ENCODE data around the gene CCR3.

Gene CCR3

GRCh38 chr3:46271209-46271745 lies 29.0 kb downstream of the CCR3 start:
- no peaks in the 10 kb centered on the region for H3K4me1 ChIP-seq
- no peak for TF ChIP-seq CTCF (IDR thresholded peaks at IDR 0.05; ENCODE audit: low read depth, low read length)
- DNase-seq = no peak
- H3K27me3 ChIP-seq = no peaks in the 10 kb centered on the region
- no peak overlapping the region for H3K4me3 ChIP-seq (ENCODE audit: low read depth, low read length)
- no peaks in the 10 kb centered on the region for H3K9me3 ChIP-seq
- no peaks in the 10 kb centered on the region for H3K36me3 ChIP-seq

- H3K9me3 ChIP-seq = no peaks in the 10 kb centered on the region
- H3K4me1 ChIP-seq = no peaks in the 10 kb centered on the region
- H3K27me3 ChIP-seq = no peaks in the 10 kb centered on the region
- DNase-seq = no peak
- no peaks in the 10 kb centered on the region for H3K36me3 ChIP-seq
- no peak for TF ChIP-seq CTCF (IDR thresholded peaks at IDR 0.05; ENCODE audit: low read depth, low read length)
- H3K4me3 ChIP-seq (ENCODE audit: low read depth, low read length) = no peak overlapping the region
Observed at GRCh38 chr3:46272028-46272451, 29.8 kb downstream of the CCR3 start.

GRCh38 chr3:46276497-46277099 lies 34.3 kb downstream of the CCR3 start:
- H3K4me1 ChIP-seq = no peaks in the 10 kb centered on the region
- peak; percentile 23 for DNase-seq
- H3K4me3 ChIP-seq (ENCODE audit: low read depth, low read length) = no peak overlapping the region
- peak; percentile 45 for TF ChIP-seq CTCF (IDR thresholded peaks at IDR 0.05; ENCODE audit: low read depth, low read length)
- H3K9me3 ChIP-seq = no peaks in the 10 kb centered on the region
- H3K36me3 ChIP-seq = no peaks in the 10 kb centered on the region
- no peaks in the 10 kb centered on the region for H3K27me3 ChIP-seq

GRCh38 chr3:46277476-46277875 lies 35.2 kb downstream of the CCR3 start:
- no peaks in the 10 kb centered on the region for H3K27me3 ChIP-seq
- H3K4me1 ChIP-seq = no peaks in the 10 kb centered on the region

GRCh38 chr3:46278816-46279672 lies 36.8 kb downstream of the CCR3 start:
- DNase-seq = no peak

More at GRCh38 chr3:46277476-46277875, 35.2 kb downstream of the CCR3 start:
- Histone ChIP-seq H3K9me3 (no peaks in the 10 kb centered on the region), H3K36me3 (no peaks in the 10 kb centered on the region), H3K4me3 (ENCODE audit: low read depth, low read length) (no peak overlapping the region)
- no peak for TF ChIP-seq CTCF (IDR thresholded peaks at IDR 0.05; ENCODE audit: low read depth, low read length)
- DNase-seq = no peak

More at GRCh38 chr3:46278816-46279672, 36.8 kb downstream of the CCR3 start:
- no peaks in the 10 kb centered on the region for H3K36me3 ChIP-seq
- no peaks in the 10 kb centered on the region for H3K9me3 ChIP-seq
- TF ChIP-seq CTCF (IDR thresholded peaks at IDR 0.05; ENCODE audit: low read depth, low read length) = no peak
- H3K4me3 ChIP-seq (ENCODE audit: low read depth, low read length) = no peak overlapping the region
- no peaks in the 10 kb centered on the region for H3K27me3 ChIP-seq
- no peaks in the 10 kb centered on the region for H3K4me1 ChIP-seq
